Body of pancreas (tissue), 4 donors: ENCODE results near the gene WWOX. TPM values are rescaled to one million over a fixed set of nuclear protein-coding genes. Genes with fewer than 3 reads are reported as not detected.

Source experiments
- ATAC-seq: fragments of 150-250 bp; one replicate; pipeline ENCODE4 v1.9.1; 2016
- DNase-seq, 4 donors: peaks; one replicate each; pipeline ENCODE4 v3.0.0-alpha.2; 2019
- H3K27ac ChIP-seq, 4 donors: fragments of 200-600 bp; sonication (generic); 1 replicate in 3 of 4; 2 replicates in 1 of 4; pipeline versions ENCODE4 v1.5.1 to v1.6.1; 2016 to 2019; ENCODE audit warnings: mild to moderate bottlenecking in 1 of 4, mixed read lengths in 1 of 4, moderate library complexity in 1 of 4
- H3K27me3 ChIP-seq, 2 donors: fragments of 200-600 bp; sonication (generic); one replicate each; pipeline ENCODE4 v1.6.0; 2016; ENCODE audit warnings: mild to moderate bottlenecking in 1 of 2
- H3K36me3 ChIP-seq, 2 donors: fragments of 200-600 bp; sonication (generic); replicated peaks in 1 of 2; 2 replicates each; pipeline ENCODE4 v1.5.1; 2016; ENCODE audit warnings: low read depth in 2 of 2; ENCODE audit not compliant: insufficient read depth in 1 of 2
- H3K4me1 ChIP-seq: fragments of 200-600 bp; sonication (generic); one replicate; pipeline ENCODE4 v1.6.0; 2016
- H3K4me3 ChIP-seq, 2 donors: fragments of 200-600 bp; sonication (generic); 1 replicate in 1 of 2; 2 replicates in 1 of 2; pipeline ENCODE4 v1.5.1; 2016 to 2019
- H3K9me3 ChIP-seq, 3 donors: fragments of 200-600 bp; sonication (generic); 1 replicate in 2 of 3; 2 replicates in 1 of 3; pipeline ENCODE4 v1.5.1; 2016
- POLR2A ChIP-seq, 3 donors: fragments of 450-650 bp; IDR thresholded peaks; one replicate each; pipeline ENCODE4 v1.6.1; 2016; ENCODE audit warnings: antibody characterized with exemption in 3 of 3, mild to moderate bottlenecking in 2 of 3
- WGBS, 2 donors: methylation state at CpG; one replicate each; pipeline ENCODE4 v1.1.5; 2017; 5-methylcytosine and 5-hydroxymethylcytosine counted together
- intact Hi-C: fragments of 100-400 bp; cut with DNase I; formaldehyde crosslinking; loops from one replicate; pipeline ENCODE4 v1.15.1; 2023
- total RNA-seq, 2 donors: library from RNA; depleted of rRNA; stranded (reverse); fragments of >200 nt; gene quantifications; one replicate each; pipeline ENCODE4 v1.1.0, GENCODE V29; 2016
- TF ChIP-seq, protein P1 (sequence below), 7 experiments: fragments of 450-650 bp in 4 of 7; fragments of 200-600 bp in 3 of 7; sonication (generic) in 3 of 7; IDR thresholded peaks; one replicate each; pipeline ENCODE4 v1.5.1; 2016 to 2019; ENCODE audit warnings: antibody characterized with exemption in 7 of 7

Gene WWOX
- total RNA-seq, 2 donors from 2014 or later = 52.7 to 67.2 TPM

DNA sequence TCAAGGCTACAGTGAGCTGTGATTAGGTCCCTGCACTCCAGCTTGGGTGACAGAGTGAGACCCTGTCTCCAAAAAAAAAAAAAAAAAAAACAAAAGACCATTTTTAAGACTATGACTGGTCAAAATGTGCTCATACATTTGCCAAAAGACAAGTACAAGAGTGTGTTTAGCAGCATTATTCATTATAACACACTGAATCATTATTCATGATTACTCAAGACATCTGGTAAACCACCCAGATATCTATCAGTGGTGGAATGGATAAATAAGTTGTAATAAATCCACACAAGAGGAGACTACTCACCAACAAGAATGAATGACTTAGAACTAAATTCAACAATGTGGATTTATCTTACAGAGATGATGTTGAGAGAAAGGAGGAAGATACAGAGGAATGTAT is 784.8 kb downstream of the WWOX start:
- no peak for DNase-seq
- Histone ChIP-seq H3K9me3 (no peaks in the 10 kb centered on the region), H3K4me1 (no peaks in the 10 kb centered on the region), H3K36me3 (no peaks in the 10 kb centered on the region), H3K4me3 (no peak overlapping the region), H3K27me3 (no peaks in the 10 kb centered on the region), H3K27ac (no peak overlapping the region)
- TF ChIP-seq, protein P1, sequence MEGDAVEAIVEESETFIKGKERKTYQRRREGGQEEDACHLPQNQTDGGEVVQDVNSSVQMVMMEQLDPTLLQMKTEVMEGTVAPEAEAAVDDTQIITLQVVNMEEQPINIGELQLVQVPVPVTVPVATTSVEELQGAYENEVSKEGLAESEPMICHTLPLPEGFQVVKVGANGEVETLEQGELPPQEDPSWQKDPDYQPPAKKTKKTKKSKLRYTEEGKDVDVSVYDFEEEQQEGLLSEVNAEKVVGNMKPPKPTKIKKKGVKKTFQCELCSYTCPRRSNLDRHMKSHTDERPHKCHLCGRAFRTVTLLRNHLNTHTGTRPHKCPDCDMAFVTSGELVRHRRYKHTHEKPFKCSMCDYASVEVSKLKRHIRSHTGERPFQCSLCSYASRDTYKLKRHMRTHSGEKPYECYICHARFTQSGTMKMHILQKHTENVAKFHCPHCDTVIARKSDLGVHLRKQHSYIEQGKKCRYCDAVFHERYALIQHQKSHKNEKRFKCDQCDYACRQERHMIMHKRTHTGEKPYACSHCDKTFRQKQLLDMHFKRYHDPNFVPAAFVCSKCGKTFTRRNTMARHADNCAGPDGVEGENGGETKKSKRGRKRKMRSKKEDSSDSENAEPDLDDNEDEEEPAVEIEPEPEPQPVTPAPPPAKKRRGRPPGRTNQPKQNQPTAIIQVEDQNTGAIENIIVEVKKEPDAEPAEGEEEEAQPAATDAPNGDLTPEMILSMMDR (IDR thresholded peaks at IDR 0.05) = no peak
- TF ChIP-seq POLR2A (IDR thresholded peaks at IDR 0.05) = no peak
- intact Hi-C loops = no loop called here
- no peak for ATAC-seq

DNA sequence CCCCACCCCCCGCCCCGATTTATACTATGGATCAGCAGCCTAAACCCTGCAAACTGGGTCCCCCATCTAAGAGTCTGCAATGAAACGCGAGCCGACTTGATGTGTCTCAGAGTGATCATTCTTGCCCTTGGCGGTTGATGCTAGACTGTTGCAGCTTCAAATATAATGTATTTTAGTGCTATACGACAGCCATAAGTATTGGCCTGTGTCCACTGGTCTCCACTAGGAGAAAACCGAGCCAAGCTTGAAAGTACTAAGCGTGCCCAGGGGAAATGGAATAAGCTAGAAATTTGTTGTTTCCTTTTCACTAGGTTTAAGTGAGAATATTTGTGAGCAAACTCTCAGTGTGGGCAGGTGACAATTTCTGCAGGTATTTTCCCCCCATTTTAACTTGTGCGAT is 789.9 kb downstream of the WWOX start:
- intact Hi-C loops = no loop called here
- no peak overlapping the region for H3K27ac ChIP-seq
- H3K36me3 ChIP-seq = no peaks in the 10 kb centered on the region
- 89 to 92% methylated on average over 10 of the region's 10 CpGs for WGBS, 2 donors
- H3K4me1 ChIP-seq = no peaks in the 10 kb centered on the region
- DNase-seq (no peak), ATAC-seq (no peak)
- no peaks in the 10 kb centered on the region for H3K9me3 ChIP-seq
- no peak for TF ChIP-seq POLR2A (IDR thresholded peaks at IDR 0.05)
- TF ChIP-seq, protein P1 (IDR thresholded peaks at IDR 0.05) = no peak
- H3K4me3 ChIP-seq = no peak overlapping the region
- H3K27me3 ChIP-seq = no peaks in the 10 kb centered on the region

DNA sequence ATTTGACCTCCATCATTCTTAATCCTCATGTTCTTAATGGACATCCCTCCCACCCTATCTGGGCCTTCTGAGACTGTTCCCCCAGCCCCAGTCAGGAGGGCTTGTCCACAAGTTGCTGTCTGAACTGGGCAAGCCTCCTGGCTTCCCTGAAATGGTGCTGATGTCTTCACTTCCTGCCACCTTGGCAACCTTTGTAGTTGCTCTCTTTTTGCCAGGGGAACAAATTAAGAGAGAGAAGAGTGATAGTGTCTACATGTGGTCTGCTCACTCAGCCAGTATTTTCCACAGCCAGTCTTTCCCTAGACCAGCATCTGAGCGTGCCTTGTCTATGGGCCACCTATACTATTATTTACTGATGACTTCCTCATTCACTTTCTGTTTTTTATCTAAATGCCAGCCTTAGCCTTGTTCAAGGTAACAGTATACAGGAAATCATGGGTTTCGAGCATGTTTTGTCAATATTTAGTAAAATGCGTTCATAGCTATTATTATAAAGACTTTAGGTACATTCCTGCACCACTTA is 791.0 kb downstream of the WWOX start:
- WGBS, 2 donors = 78 to 89% methylated on average over 3 of the region's 3 CpGs

DNA sequence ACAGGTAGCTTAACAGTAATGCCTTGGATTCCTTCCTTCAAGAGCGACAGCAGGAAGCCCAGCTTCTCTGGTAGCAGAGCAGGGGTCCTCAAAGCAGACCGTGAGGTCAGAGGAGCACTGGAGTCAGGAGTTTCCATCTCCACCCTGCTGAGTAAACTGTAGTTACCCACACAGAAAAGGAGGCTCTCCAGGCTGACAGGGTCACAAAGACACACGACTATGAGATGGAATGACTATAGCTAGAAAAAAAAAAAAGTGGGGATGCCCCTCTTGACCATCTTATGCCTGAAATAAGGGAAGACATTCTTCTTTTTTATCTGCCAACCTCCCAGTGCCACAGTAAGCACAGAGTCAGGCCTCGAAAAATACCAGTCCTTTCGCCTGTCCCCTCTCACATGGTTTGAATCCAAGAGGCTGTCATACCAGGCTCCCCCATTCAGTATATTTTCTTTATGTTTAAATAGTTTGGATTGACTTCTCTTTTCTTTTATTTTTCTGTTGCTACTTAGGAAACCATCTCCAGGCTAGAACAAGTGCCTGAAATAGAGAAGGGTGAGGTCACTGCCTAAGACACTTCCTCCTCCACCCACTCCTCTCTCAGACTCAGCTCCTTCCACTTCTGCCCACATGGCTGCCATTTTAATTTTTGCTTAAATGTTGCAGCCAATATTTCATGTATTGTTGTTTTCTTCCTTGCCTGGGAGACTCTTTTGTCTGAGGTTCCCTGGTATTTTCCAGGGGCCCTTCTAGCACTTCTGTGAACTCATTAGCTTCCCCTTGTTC is 793.7 kb downstream of the WWOX start:
- WGBS, 2 donors = 94 to 95% methylated on average over 5 of the region's 5 CpGs
- intact Hi-C loops = no loop called here
- no peak overlapping the region for H3K27ac ChIP-seq
- ATAC-seq (no peak), DNase-seq (peak in 1 of 4 donors; percentile 5)
- no peaks in the 10 kb centered on the region for H3K4me1 ChIP-seq
- TF ChIP-seq, protein P1 (IDR thresholded peaks at IDR 0.05) = no peak
- no peak for TF ChIP-seq POLR2A (IDR thresholded peaks at IDR 0.05)
- no peaks in the 10 kb centered on the region for H3K27me3 ChIP-seq
- no peaks in the 10 kb centered on the region for H3K36me3 ChIP-seq
- no peak overlapping the region for H3K4me3 ChIP-seq
- H3K9me3 ChIP-seq = no peaks in the 10 kb centered on the region

More for the DNA sequence above, 791.0 kb downstream of the WWOX start:
- Histone ChIP-seq H3K4me1 (no peaks in the 10 kb centered on the region), H3K9me3 (no peaks in the 10 kb centered on the region), H3K27ac (no peak overlapping the region), H3K36me3 (no peaks in the 10 kb centered on the region), H3K4me3 (no peak overlapping the region), H3K27me3 (no peaks in the 10 kb centered on the region)
- intact Hi-C loops = no loop called here
- ATAC-seq = no peak
- TF ChIP-seq, protein P1 (IDR thresholded peaks at IDR 0.05) = no peak
- no peak for TF ChIP-seq POLR2A (IDR thresholded peaks at IDR 0.05)
- DNase-seq = no peak

DNA sequence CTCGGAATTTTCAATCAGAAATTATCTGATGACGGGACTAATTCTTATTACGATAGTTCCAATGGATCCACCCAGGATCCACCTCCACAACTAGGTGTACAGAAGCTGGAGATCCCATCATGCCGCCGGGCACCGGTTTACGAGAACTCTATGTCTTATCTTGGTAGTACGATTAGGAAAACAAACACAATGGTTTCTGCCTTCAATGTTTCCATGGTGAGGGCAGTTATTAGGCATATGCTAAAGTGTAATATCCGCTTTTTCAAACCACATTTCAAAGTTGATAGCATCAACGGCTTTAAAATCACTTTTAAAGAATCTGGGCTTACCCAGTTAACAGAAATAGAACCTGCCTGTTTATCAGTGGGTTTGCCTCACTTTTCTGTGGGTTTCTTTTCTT is 795.4 kb downstream of the WWOX start:
- TF ChIP-seq, protein P1 (IDR thresholded peaks at IDR 0.05) = no peak
- no peak for TF ChIP-seq POLR2A (IDR thresholded peaks at IDR 0.05)
- Histone ChIP-seq H3K9me3 (no peaks in the 10 kb centered on the region), H3K27ac (no peak overlapping the region), H3K27me3 (no peaks in the 10 kb centered on the region), H3K4me3 (no peak overlapping the region), H3K36me3 (no peaks in the 10 kb centered on the region), H3K4me1 (no peaks in the 10 kb centered on the region)
- DNase-seq = peak in 3 of 4 donors; percentile 14 to 40 (median 29)
- intact Hi-C loops = no loop called here
- ATAC-seq = peak; percentile 48
- WGBS, 2 donors = 44 to 57% methylated on average over 10 of the region's 10 CpGs
